ENCODE results near the gene SIK3.
"Not testable (repeated sequence)": the region's sequence is repeated elsewhere in the genome, so short reads cannot be mapped to it uniquely, and the experiment has no call there.

Gene SIK3

DNA sequence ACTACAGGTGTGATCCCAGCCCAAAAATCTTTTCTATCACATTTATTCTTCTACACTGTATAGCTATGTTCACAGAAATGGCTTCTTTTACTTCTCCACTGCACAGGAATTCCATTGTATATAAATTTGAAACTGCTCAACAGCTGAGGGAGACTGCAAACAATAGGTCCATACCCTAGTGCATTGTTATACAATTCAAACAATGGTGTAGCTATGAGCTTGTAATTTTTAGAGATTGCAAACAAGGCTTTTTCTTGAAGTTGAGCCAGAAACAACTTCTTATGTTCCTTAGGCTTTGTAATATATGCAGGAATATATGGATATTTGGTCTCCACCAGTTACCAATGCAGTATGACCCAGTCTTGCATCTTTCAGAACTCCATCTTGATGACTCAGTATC is 19.5 kb upstream of the SIK3 start:
- Histone ChIP-seq H3K27me3 (ENCODE audit: insufficient read depth, poor library complexity, severe bottlenecking) (no peaks in the 10 kb centered on the region), H3K4me3 (replicated peaks; ENCODE audit: insufficient read depth, low read length) (no peak overlapping the region), H3K27ac (replicated peaks) (no peak overlapping the region)
- DNase-seq (ENCODE audit: low read depth in 1 of 2, low spot score in 1 of 2), result no peak
- TF ChIP-seq POLR2AphosphoS5 (IDR thresholded peaks at IDR 0.05; ENCODE audit: low read depth), result no peak
- TF ChIP-seq, protein P1, sequence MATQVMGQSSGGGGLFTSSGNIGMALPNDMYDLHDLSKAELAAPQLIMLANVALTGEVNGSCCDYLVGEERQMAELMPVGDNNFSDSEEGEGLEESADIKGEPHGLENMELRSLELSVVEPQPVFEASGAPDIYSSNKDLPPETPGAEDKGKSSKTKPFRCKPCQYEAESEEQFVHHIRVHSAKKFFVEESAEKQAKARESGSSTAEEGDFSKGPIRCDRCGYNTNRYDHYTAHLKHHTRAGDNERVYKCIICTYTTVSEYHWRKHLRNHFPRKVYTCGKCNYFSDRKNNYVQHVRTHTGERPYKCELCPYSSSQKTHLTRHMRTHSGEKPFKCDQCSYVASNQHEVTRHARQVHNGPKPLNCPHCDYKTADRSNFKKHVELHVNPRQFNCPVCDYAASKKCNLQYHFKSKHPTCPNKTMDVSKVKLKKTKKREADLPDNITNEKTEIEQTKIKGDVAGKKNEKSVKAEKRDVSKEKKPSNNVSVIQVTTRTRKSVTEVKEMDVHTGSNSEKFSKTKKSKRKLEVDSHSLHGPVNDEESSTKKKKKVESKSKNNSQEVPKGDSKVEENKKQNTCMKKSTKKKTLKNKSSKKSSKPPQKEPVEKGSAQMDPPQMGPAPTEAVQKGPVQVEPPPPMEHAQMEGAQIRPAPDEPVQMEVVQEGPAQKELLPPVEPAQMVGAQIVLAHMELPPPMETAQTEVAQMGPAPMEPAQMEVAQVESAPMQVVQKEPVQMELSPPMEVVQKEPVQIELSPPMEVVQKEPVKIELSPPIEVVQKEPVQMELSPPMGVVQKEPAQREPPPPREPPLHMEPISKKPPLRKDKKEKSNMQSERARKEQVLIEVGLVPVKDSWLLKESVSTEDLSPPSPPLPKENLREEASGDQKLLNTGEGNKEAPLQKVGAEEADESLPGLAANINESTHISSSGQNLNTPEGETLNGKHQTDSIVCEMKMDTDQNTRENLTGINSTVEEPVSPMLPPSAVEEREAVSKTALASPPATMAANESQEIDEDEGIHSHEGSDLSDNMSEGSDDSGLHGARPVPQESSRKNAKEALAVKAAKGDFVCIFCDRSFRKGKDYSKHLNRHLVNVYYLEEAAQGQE (IDR thresholded peaks at IDR 0.05; ENCODE audit: insufficient replicate concordance, low read depth), result no peak
- TF ChIP-seq SPI1 (IDR thresholded peaks at IDR 0.05; ENCODE audit: borderline replicate concordance, low read depth), result no peak
- TF ChIP-seq, protein P2, sequence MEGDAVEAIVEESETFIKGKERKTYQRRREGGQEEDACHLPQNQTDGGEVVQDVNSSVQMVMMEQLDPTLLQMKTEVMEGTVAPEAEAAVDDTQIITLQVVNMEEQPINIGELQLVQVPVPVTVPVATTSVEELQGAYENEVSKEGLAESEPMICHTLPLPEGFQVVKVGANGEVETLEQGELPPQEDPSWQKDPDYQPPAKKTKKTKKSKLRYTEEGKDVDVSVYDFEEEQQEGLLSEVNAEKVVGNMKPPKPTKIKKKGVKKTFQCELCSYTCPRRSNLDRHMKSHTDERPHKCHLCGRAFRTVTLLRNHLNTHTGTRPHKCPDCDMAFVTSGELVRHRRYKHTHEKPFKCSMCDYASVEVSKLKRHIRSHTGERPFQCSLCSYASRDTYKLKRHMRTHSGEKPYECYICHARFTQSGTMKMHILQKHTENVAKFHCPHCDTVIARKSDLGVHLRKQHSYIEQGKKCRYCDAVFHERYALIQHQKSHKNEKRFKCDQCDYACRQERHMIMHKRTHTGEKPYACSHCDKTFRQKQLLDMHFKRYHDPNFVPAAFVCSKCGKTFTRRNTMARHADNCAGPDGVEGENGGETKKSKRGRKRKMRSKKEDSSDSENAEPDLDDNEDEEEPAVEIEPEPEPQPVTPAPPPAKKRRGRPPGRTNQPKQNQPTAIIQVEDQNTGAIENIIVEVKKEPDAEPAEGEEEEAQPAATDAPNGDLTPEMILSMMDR (IDR thresholded peaks at IDR 0.05; ENCODE audit: insufficient read depth, low read length), result no peak
- no peak for TF ChIP-seq GABPA (IDR thresholded peaks at IDR 0.05; ENCODE audit: low read depth)

DNA sequence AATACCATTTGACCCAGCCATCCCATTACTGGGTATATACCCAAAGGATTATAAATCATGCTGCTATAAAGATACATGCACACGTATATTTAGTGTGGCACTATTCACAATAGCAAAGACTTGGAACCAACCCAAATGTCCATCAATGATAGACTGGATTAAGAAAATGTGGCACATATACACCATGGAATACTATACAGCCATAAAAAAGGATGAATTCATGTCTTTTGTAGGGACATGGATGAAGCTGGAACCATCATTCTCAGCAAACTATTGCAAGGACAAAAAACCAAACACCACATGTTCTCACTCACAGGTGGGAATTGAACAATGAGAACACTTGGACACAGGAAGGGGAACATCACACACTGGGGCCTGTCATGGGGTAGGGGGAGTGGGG is 14.7 kb upstream of the SIK3 start:
- H3K27ac ChIP-seq (replicated peaks); H3K27me3 ChIP-seq (ENCODE audit: insufficient read depth, poor library complexity, severe bottlenecking); H3K4me3 ChIP-seq (replicated peaks; ENCODE audit: insufficient read depth, low read length); DNase-seq (ENCODE audit: low read depth in 1 of 2, low spot score in 1 of 2): not testable (repeated sequence)

GRCh38 chr11:117112497-117112896 is 14.3 kb upstream of the SIK3 start:
- not testable (repeated sequence) for DNase-seq (ENCODE audit: low read depth in 1 of 2, low spot score in 1 of 2); H3K27me3 ChIP-seq (ENCODE audit: insufficient read depth, poor library complexity, severe bottlenecking); H3K27ac ChIP-seq (replicated peaks); H3K4me3 ChIP-seq (replicated peaks; ENCODE audit: insufficient read depth, low read length)

DNA sequence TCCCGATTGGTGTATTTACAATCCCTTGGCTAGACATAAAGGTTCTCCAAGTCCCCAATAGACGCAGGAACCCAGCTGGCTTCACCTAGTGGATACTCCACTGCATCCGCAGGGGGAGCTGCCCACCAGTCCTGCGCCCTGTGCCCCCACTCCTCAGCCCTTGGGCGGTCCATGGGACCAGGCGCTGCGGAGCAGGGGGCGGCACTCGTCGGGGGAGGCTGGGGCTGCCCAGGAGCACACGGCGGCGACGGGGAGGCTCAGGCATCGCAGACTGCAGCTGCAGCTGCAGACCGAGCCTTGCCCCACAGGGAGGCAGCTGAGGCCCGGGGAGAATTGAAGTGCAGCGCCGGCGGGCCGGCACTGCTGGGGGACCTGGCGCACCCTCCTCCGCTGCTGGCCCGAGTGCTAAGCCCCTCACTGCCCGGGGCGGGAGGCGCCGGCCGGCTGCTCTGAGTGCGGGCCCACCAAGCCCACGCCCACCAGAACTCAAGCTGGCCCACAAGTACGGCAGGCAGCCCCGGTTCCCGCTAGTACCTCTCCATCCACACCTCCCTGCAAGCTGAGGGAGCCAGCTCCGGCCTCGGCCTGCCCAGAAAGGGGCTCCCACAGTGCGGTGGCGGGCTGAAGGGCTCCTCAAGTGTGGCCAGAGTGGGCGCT is 12.2 kb upstream of the SIK3 start:
- DNase-seq (ENCODE audit: low read depth in 1 of 2, low spot score in 1 of 2), result no peak
- TF ChIP-seq, protein P1 (IDR thresholded peaks at IDR 0.05; ENCODE audit: insufficient replicate concordance, low read depth), result no peak
- TF ChIP-seq SPI1 (IDR thresholded peaks at IDR 0.05; ENCODE audit: borderline replicate concordance, low read depth), result no peak
- TF ChIP-seq, protein P2 (IDR thresholded peaks at IDR 0.05; ENCODE audit: insufficient read depth, low read length), result no peak
- TF ChIP-seq POLR2AphosphoS5 (IDR thresholded peaks at IDR 0.05; ENCODE audit: low read depth), result no peak
- no peak for TF ChIP-seq GABPA (IDR thresholded peaks at IDR 0.05; ENCODE audit: low read depth)
- no peaks in the 10 kb centered on the region for H3K27me3 ChIP-seq (ENCODE audit: insufficient read depth, poor library complexity, severe bottlenecking)
- H3K4me3 ChIP-seq (replicated peaks; ENCODE audit: insufficient read depth, low read length), result no peak overlapping the region
- no peak overlapping the region for H3K27ac ChIP-seq (replicated peaks)

Measured in HL-60 (cell line).